Caki2 (cell line): ENCODE measurements around the gene COP1. TPM values are rescaled to one million over a fixed set of nuclear protein-coding genes. Genes with fewer than 3 reads are reported as not detected.
"Not testable (repeated sequence)": the region's sequence is repeated elsewhere in the genome, so short reads cannot be mapped to it uniquely, and the experiment has no call there.

Source experiments
- DNase-seq: peaks from one replicate; pipeline ENCODE4 v3.0.0-alpha.2; 2015; ENCODE audit warnings: low read depth
- in situ Hi-C: cut with HindIII; loops from 2 replicates; pipeline ENCODE4 v1.10.0; 2016; ENCODE audit warnings: low sequenced_read_pairs, low pct_unique_long_range_greater_than_20kb, mixed read lengths
- total RNA-seq: library from RNA; depleted of rRNA; stranded (reverse); fragments of >200 nt; shearing (Covaris generic); gene quantifications from 2 replicates; pipeline ENCODE4 v1.2.3, GENCODE V29; 2014; ENCODE audit warnings: low replicate concordance; rRNA removed

Gene COP1
- 66.5 and 71.6 TPM in 2 replicates for total RNA-seq

- in situ Hi-C loops = no loop called here
- peak; percentile 92 for DNase-seq
Observed at GRCh38 chr1:176206961-176207902, at the start of gene COP1. Gene COP1, minus strand, starts transcription at chr1:176207286. Its CDS starts 308 bp downstream, at chr1:176206978.

- in situ Hi-C loops = no loop called here
- DNase-seq = no peak
Observed at GRCh38 chr1:176252191-176252590, 45.1 kb upstream of the COP1 start.

GRCh38 chr1:176244851-176245250 is 37.8 kb upstream of the COP1 start:
- in situ Hi-C loops = no loop called here
- DNase-seq = no peak

GRCh38 chr1:176243746-176244145 is 36.7 kb upstream of the COP1 start:
- no peak for DNase-seq
- in situ Hi-C loops = no loop called here

- DNase-seq = peak; percentile 51
- in situ Hi-C loops = no loop called here
Observed at GRCh38 chr1:176241385-176242015, 34.4 kb upstream of the COP1 start.

GRCh38 chr1:176233657-176234056 is 26.6 kb upstream of the COP1 start:
- DNase-seq, in situ Hi-C loops: not testable (repeated sequence)

GRCh38 chr1:176227579-176227978 is 20.5 kb upstream of the COP1 start:
- in situ Hi-C loops = no loop called here
- DNase-seq = no peak

GRCh38 chr1:176225911-176226310 is 18.8 kb upstream of the COP1 start:
- in situ Hi-C loops = no loop called here
- DNase-seq = no peak

- in situ Hi-C loops = no loop called here
- DNase-seq = no peak
Observed at GRCh38 chr1:176225479-176225875, 18.4 kb upstream of the COP1 start.

- in situ Hi-C loops = no loop called here
- no peak for DNase-seq
Observed at GRCh38 chr1:176222196-176222595, 15.1 kb upstream of the COP1 start.

- DNase-seq = no peak
- in situ Hi-C loops = no loop called here
Observed at GRCh38 chr1:176220100-176220689, 13.1 kb upstream of the COP1 start.

GRCh38 chr1:176217461-176218099 is 10.5 kb upstream of the COP1 start:
- DNase-seq = no peak
- in situ Hi-C loops = no loop called here

- no peak for DNase-seq
- in situ Hi-C loops = no loop called here
Observed at GRCh38 chr1:176216031-176216430, 8.9 kb upstream of the COP1 start.

GRCh38 chr1:176211396-176212165 is 4.5 kb upstream of the COP1 start:
- DNase-seq = no peak
- in situ Hi-C loops = no loop called here

GRCh38 chr1:176208034-176208433 is 948 bp upstream of the COP1 start:
- DNase-seq = no peak
- in situ Hi-C loops = no loop called here

- in situ Hi-C loops = no loop called here
Observed at GRCh38 chr1:176206006-176206960, 803 bp downstream of the COP1 start.

GRCh38 chr1:176205332-176205914 is 1.7 kb downstream of the COP1 start:
- in situ Hi-C loops = no loop called here
- peak; percentile 7 for DNase-seq

More at GRCh38 chr1:176206006-176206960, 803 bp downstream of the COP1 start:
- peak; percentile 56 for DNase-seq
